Dedifferentiated amniotic fluid mesenchymal stem cell (primary cell): ENCODE results near the gene SNX9.
A peak's percentile ranks its signal among the peaks of the same experiment; 100 is the strongest.
"Not testable (repeated sequence)": the region's sequence is repeated elsewhere in the genome, so short reads cannot be mapped to it uniquely, and the experiment has no call there.

Source experiments
- DNase-seq: peaks from one replicate; pipeline ENCODE4 v3.0.0-alpha.2; 2016; ENCODE audit errors: extremely low spot score

The SNX9 gene

DNA sequence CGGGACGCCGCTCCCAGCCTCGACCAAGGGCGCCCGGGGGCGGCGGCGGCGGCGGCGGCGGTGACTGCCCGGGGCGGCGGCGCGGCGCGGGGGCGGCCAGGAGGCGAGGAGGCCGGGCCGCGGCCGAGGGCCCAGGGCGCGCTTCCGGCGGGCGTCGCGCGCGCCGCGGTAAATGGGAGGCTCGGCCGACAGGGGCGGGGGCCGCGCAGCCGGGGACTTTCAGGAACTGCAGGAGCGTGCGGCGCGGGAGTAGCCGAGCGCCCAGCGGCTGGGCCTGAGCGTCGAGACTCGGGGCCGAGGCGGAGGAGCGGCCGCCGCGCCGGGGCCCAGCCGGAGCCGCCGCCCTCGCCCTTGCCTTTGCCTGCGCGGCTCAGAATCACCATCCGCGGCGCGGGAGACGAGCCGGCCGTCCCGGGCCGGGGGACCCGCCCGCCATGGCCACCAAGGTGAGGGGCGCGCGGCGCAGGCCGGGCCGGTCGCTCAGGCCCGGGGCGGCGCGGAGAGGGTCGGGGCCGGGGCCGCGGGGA is at the start of gene SNX9:
SNX9 (plus strand) TSS at position 246 of the 527 bp plus-strand sequence; CDS start at position 435, 189 bp downstream.
- DNase-seq, result peak; percentile 74

DNA sequence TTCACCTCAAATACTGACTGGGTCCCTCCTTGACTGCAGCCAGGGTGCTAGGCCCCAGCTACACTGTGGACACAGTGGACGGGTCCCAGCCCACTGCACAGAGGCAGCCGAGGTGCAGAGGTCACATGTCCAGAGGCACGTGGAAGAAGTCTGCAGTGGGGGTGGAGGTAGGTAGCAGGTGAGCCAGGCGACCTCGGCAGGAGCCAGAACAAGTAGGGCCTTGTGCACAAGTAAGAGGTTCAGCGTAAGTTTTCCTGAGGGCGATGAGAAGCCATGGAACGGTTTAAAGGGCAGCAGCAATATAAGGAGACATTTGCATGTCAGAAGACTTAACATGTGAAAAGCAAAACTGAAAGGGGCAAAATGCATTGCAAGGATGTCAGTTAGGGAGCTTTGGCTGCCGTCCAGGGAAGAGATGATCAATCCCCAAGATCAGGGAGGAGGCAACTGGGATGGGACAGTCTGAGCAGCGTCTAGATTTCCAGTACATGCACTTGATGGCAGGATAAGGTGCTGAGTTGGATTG is 49.7 kb upstream of the SNX9 start:
- DNase-seq, result no peak

DNA sequence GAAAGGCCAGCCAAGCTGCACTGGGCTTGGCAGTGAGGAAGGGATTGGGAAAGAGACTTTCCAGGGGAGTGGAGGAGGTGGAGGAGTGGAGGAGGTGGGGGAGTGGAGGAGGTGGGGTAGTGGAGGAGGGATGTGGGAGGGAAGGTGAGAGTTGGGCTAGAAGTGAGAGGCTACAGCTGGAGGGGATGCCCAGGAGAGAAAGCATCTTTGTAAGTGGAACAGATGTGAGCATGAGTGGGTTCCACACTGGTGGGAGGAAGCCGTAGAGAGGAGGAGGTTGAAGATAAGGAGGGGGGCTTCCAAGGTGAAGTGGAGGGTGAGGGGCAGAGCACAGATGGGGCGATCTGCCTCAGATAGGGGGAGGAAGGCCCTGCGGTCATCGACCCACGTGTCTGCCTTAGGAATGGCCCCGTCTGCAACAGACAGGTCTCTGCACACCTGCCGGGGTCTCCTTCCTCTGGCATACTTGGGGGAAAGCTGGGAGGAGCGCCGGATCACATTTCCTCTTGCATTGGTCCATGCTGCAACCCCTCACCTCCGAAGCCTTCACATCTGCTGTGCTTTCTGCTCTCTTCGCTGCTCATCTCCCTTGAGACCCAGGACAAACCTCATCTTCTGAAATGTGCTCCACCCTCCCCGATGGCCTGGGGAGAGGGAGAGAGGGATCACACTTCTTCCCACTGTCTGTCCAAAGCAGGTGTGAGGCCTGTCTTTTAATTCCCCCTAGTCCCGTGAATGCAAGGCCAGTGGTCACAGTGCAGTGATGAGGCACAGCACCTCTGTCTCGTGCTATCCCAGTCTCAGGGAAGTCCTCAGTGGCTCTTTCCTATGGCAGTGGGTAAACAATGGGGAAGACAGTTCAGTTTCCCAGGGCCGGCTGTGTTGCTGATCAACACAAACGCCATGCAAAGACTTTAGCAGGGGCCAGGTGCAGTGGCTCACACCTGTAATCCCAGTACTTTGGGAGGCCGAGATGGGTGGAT is 48.6 kb upstream of the SNX9 start:
- DNase-seq, result peak; percentile 23

DNA sequence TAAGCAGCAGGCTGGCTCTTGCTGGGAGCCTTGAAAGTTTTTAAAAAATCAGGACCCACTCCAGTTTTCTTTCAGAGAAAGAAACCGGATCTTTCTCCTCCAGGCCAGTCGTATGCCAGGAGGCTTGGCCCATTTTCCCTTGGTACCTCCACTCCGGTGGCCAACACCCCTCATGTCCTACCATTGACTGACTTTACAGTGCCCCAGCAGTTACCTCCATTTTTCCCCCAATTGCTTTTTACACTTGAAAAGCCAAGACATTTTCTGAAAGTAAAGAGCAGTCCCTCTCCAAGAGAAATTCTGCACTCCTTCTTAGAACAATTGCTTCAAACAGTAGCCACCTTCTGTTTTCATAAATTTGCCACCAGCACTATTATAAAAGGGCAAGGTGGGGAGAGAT is 47.7 kb upstream of the SNX9 start:
- no peak for DNase-seq

DNA sequence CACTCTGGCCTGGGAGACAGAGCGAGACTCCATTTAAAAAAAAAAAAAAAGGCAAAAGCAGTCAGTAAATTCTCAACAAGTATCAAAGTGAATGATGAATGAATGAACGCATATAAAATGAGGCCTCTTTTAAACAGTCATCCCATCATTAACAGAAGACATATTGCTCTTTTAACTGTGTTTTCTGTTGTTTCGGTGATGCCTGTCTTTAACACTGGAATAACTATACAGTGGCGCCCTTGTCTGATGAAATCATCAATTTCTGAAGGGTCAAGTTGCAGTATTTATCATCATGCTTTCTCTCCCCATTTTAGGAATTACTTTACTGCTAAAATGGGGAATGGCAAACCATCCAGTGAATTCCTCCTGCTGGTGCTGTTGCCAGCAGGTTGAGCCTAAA is 45.7 kb upstream of the SNX9 start:
- no peak for DNase-seq

DNA sequence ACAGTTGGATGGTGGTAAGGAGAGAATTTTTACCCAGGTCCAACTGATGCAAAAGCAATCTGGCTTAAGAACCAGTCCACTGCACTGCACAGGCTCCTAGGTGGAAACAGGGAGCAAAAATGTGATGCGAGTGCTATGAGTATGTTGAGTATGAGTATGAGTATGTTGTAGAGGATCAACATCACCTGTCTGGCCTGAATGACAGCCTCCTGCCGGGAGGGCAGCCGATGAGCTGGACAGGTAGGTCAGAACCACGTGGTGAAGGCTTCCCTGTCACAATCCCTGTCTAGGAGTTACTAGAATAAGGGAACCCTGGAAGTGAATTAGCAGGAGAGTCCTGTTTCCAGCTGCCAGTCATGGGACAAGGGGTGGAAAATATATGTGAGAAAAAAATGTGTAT is 44.3 kb upstream of the SNX9 start:
- DNase-seq, result no peak

DNA sequence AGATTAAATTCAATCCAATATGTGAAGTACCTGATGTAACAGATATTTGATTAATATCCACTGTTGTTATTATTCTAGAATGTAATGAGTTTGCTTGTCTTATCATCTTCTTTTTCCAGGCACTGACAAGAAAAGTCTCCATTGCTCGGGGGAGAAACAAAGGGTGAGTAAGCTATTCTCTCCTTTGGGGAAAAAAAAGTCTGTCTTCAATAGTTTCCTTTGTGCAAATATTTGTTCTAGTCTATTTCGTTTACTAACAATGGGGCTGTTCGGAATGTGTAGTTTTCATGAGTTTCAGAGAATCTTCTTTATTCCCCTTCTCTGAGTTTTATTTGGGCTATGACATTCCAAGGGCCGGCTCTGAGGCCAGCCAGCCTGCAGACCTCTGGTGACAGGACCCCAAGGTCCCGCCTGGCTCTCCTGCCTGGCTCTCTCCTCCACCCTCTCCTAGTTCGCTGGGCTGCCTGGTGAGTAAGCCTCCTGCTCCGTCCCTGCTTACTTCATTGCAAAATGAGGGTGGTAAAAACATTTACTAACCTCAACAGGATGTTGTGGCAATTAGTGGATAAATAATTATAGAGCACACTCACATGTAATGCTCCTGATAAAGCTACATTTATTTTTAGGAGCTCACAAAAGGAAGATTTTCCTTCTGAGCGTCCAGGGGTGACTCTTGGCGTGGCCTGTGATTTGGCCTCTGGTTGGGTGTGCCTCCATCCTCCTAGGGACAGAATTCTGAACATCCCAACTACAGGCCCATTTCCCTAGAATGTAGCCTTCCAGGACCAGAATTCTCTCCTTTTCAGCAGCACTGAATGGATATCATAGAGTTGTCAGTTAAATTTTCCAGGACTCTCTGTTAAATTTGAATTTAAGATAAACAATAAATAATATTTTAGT is 43.1 kb upstream of the SNX9 start:
- DNase-seq, result no peak

DNA sequence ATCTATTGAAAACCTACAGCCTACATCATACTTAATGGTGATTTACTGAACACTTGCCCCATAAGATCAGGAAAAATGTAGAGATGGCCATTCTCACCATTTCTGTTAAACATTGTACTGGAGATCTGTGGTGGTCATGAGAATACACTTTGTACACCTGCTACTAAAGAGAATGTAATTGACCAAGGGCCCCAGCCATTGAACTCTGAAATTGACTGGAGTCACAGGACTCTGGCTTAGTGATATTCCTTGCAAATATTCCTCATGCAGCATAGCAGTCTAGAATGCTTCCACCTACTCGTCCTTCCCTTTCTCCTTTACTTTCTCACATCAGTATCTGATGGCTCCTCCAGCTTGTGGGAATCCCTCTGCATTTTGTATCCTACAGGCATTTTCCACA is 37.4 kb upstream of the SNX9 start:
- DNase-seq, result no peak

DNA sequence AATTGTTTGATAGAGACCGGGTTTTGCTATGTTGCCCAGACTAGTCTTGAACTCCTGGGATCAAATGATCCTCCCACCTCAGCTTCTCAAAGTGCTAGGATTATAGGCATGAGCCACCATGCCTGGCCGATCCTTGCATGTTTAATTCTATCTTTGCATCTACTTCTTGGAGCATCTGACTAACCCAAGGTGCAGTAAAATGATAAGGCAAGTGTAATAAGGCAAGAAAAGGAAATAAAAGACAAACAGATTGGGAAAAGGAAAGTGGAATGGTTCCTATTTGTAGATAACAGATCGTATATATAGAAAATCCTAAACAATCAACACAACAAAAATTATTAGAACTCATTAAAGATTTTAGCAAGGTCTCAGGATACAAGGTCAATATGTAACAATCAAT is 36.8 kb upstream of the SNX9 start:
- no peak for DNase-seq

DNA sequence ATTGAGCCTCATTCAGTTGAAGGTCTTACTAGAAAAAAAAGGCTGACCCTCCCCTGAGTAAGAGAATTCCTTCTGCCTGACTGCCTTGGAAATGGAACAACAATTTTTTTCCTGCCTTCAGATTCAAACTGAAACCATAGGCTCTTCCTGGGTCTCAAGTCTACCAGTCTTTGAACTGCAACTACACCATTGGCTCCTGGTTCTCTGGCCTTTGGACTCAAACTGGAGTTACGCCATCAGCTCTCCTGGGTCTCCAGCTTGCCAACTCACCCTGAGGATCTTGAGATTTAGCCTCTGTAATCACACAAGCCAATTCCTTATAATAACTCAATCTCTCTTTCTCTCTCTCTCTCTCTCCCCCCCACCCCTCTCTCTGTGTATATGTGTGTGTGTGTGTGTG is 36.0 kb upstream of the SNX9 start:
- DNase-seq, result no peak

DNA sequence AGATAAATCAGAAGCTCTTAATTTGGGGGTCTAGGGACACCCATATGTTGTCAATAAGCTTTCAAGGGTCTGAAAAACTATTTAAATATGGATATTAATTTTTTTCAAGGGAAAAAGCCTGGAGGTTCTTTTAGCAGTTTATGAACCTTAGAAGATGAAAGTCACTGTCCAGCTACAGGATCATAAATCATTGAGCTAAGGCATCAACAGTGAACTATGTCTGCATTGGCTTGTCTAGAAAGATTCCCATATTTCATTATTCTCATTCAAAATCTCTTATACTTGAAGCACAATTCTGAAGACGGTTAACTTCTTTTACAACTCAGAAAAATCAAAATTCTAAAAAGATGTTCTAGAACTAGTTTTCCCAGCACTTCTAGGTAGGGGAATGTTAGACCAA is 34.9 kb upstream of the SNX9 start:
- DNase-seq, result no peak

DNA sequence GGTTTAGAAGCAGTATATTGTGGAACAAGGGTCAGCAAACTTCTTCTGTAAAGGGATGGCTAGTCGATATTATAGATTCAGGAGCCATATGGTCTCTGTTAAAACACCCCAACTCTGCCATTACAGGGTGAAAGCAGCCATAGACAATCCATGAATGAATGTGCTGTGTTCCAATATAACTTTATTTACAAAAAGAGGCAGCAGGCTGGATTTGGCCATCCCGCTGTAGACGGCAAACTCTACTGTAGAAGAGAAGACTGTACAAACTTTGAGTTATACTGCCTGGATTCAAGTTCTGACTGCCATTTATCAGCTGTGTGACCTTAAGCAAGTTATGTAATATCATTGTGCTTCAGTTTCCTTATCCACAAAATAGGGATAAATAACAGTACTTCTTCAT is 33.7 kb upstream of the SNX9 start:
- DNase-seq, result no peak

DNA sequence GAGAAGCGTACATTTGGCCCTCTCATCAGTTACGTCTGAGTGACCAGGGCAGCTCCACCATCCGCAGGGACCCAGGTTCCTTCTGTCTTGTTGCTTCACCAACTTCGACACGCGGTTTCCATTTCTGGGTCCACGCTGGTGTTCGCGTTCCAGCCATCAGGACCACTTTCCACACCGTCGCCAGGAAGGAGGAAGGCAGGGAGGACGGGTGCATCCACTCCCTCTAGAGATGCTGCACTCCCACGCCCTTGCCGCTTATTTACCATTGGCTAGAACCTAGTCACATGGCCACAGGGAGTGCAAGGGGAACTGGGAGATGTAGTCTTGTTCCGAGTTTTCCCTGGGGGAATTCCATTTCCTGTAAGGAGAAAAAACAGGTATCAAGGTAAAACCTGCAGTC is 33.2 kb upstream of the SNX9 start:
- no peak for DNase-seq

DNA sequence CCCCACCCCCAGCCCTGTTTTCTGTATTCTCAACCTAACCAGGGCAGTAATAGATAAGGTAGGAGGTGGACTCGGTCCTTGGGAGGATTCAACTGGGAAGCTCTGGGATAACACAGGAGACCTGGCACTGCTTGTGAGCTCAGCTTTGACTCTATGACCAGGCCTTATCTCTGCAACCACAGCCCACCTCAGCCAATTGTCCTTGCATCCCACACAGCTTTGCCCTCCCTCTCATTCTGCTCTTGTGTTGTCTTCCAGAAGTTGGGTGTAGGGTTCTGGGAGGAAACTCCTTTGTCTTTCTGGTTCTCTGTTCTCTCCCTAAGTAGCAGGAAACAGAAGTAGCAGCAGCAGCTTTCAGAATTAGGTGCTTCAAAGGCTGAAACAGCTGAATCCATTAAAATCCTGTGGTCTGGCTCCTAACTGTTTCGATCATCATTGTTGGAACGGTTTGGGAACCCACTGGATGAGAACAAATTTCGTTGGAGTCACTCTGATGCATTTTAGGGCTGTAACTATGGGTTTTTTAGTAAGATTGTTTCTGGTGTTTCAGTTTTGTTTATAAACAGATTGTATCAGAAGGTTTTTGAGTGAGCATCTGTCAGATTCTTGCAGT is 32.4 kb upstream of the SNX9 start:
- DNase-seq, result no peak

DNA sequence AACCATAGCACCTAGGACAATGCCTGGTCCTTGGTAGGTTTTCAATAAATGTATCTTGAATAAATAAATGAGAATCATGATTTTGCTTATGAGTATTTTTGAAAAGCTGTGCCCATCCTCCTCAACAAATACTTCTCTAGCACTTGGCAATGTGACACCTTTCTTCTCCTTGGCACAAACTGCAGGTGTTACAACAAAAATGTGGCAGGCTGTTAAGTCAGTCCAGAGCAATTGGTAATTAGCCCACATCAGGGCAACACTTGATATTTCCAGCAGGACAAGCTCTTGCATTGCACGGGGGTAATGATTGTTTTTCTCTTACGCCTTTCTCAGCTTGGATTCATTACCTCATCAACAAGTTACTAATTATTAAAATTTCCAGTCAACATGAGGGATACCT is 31.6 kb upstream of the SNX9 start:
- DNase-seq, result no peak

DNA sequence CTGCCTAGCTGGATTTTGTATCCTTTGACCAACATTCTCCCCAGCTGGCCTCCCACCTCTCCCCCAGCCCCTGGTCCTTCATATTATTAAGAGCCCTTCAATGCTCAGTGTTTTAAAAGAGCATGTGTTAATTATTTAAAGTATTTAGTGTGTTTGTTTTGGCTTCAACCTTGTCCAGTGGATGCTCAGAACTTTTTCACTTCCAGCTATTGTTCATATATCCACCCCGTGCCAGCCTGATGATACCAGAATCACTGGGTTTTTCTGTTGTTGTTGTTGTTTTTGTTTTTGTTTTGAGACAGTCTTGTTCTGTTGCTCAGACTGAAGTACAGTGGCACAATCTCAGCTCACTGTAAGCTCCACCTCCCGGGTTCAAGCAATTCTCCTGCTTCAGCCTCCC is 30.4 kb upstream of the SNX9 start:
- no peak for DNase-seq

DNA sequence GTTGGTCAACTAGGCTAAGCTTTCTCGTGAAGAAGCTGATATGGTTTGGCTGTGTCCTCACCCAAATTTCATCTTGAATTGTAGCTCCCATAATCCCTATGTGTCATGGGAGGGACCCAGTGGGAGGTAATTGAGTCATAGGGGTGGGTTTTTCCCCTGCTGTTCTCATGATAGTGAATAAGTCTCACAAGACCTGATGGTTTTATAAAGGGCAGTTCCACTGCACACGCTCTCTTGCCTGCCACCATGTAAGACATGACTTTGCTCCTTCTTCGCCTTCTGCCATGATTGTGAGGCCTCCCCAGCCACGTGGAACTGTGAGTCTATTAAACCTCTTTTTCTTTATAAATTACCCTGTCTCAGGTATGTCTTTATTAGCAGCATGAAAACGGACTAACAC is 29.0 kb upstream of the SNX9 start:
- not testable (repeated sequence) for DNase-seq

DNA sequence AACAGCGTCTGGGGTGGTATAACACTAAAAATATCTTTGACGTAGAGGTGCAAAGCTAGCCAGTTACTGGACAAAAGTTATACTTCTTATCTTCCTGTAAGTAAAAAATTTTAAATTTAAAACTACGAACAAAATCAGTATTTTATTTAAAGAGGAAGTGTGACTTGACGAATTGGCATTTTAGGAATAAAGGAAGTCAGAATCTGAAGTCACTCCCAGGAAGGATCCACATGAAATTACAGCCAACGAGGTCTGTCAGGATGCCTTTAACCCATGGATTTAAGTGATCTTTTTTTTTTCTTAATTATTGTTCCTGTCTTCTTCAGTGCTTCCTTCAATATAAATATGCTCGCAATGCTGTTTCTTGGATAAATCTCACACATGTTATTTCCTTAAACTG is 27.2 kb upstream of the SNX9 start:
- no peak for DNase-seq

DNA sequence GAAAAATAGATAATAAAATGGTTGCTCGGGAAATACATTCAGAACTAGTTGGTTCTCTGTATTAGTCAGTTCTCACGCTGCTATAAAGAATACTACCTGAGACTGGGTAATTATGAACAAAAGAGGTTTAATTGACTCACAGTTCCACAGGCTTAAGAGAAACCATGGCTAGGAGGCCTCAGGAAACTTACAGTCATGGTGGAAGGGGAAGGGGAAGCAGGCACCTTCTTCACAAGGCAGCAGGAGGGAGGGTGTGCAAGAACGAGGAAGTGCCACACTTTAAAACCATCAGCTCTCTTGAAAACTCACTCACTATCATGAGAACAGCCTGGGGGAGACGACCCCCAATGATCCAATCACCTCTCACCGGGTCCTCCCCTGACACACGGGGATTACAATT is 24.2 kb upstream of the SNX9 start:
- no peak for DNase-seq

DNA sequence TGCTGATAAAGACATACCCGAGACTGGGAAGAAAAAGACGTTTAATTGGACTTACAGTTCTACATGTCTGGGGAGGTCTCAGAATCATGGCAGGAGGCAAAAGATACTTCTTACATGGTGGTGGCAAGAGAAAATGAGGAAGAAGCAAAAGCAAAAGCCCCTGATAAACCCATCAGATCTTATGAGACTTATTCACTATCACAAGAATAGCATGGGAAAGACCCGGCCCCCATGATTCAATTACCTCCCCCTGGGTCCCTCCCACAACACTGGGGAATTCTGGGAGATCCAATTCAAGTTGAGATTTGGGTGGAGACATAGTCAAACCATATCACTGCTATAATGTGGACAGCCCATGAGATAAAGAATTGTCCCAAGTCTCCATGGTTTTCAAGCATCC is 23.5 kb upstream of the SNX9 start:
- not testable (repeated sequence) for DNase-seq

DNA sequence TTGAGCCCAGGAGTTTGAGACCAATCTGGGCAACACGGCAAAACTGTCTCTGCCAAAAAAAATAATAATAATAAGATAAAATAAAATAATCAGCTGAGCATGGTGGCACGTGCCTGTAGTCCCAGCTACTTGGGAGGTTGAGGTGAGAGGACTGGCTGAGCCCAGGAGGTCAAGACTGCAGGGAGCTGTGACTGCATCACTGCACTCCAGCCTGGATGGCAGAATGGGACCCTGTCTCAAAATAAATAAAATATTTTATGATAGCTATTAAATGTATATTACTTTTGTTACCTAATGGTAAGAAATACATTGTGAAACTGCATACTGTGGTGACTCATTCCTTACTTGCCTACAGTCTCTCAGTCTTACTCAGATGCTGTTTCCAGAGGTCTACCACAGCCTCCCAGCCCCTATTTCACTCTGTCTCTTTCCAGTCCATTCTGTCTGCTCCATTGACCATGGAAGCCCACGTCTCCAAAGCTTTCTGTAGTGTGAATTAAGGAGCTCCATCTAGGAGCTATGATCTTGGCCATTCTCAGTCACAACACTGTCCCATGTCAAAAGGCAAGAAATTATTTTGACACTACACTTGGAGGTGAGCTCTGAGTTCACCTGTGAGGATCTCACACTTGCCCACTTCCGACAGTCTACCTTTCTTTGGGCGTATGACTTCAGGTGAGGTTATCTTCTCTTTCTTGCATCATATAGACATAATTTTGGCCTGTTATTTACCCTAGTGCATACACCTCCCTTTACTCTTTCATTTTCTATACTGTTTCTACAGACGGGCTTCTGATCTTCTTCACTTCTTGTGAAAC is 22.4 kb upstream of the SNX9 start:
- peak; percentile 33 for DNase-seq
